GM12873 (cell line): ENCODE data around the gene GAGE2A.
"Not testable (repeated sequence)": the region's sequence is repeated elsewhere in the genome, so short reads cannot be mapped to it uniquely, and the experiment has no call there.

Source experiments
- TF ChIP-seq, protein P1 (sequence below): IDR thresholded peaks from 2 replicates; pipeline ENCODE4 v1.5.1; 2012; ENCODE audit warnings: low read depth, mild to moderate bottlenecking, moderate library complexity, low read length, control low read depth; ENCODE audit not compliant: insufficient read depth; ENCODE audit errors: missing control alignments

Gene GAGE2A, protein sequence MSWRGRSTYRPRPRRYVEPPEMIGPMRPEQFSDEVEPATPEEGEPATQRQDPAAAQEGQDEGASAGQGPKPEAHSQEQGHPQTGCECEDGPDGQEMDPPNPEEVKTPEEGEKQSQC

DNA sequence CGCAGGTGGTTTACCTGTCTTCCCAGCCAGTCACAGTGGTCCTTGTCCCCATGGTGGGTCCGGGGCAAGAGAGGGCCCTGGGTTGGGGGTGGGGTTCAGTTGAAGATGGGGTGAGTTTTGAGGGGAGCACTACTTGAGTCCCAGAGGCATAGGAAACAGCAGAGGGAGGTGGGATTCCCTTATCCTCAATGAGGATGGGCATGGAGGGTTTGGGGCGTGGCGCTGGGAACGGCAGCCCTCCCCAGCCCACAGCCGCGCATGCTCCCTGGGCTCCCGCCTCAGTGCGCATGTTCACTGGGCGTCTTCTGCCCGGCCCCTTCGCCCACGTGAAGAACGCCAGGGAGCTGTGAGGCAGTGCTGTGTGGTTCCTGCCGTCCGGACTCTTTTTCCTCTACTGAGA is at the start of gene GAGE2A:
GAGE2A (plus strand) TSS at position 301 of the 400 bp plus-strand sequence. CDS start 1,155 bp downstream, outside the sequence.
- TF ChIP-seq, protein P1, sequence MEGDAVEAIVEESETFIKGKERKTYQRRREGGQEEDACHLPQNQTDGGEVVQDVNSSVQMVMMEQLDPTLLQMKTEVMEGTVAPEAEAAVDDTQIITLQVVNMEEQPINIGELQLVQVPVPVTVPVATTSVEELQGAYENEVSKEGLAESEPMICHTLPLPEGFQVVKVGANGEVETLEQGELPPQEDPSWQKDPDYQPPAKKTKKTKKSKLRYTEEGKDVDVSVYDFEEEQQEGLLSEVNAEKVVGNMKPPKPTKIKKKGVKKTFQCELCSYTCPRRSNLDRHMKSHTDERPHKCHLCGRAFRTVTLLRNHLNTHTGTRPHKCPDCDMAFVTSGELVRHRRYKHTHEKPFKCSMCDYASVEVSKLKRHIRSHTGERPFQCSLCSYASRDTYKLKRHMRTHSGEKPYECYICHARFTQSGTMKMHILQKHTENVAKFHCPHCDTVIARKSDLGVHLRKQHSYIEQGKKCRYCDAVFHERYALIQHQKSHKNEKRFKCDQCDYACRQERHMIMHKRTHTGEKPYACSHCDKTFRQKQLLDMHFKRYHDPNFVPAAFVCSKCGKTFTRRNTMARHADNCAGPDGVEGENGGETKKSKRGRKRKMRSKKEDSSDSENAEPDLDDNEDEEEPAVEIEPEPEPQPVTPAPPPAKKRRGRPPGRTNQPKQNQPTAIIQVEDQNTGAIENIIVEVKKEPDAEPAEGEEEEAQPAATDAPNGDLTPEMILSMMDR = not testable (repeated sequence)

DNA sequence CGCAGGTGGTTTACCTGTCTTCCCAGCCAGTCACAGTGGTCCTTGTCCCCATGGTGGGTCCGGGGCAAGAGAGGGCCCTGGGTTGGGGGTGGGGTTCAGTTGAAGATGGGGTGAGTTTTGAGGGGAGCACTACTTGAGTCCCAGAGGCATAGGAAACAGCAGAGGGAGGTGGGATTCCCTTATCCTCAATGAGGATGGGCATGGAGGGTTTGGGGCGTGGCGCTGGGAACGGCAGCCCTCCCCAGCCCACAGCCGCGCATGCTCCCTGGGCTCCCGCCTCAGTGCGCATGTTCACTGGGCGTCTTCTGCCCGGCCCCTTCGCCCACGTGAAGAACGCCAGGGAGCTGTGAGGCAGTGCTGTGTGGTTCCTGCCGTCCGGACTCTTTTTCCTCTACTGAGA is 47.9 kb upstream of the GAGE2A start, which contains the start of gene GAGE12D:
GAGE12D (plus strand) TSS at position 301 of the 400 bp plus-strand sequence. CDS start 1,155 bp downstream, outside the sequence.
- TF ChIP-seq, protein P1 = not testable (repeated sequence)

DNA sequence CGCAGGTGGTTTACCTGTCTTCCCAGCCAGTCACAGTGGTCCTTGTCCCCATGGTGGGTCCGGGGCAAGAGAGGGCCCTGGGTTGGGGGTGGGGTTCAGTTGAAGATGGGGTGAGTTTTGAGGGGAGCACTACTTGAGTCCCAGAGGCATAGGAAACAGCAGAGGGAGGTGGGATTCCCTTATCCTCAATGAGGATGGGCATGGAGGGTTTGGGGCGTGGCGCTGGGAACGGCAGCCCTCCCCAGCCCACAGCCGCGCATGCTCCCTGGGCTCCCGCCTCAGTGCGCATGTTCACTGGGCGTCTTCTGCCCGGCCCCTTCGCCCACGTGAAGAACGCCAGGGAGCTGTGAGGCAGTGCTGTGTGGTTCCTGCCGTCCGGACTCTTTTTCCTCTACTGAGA is 38.3 kb upstream of the GAGE2A start, which contains the start of gene GAGE12E:
GAGE12E (plus strand) TSS at position 301 of the 400 bp plus-strand sequence. CDS start 1,155 bp downstream, outside the sequence.
- TF ChIP-seq, protein P1 = not testable (repeated sequence)

DNA sequence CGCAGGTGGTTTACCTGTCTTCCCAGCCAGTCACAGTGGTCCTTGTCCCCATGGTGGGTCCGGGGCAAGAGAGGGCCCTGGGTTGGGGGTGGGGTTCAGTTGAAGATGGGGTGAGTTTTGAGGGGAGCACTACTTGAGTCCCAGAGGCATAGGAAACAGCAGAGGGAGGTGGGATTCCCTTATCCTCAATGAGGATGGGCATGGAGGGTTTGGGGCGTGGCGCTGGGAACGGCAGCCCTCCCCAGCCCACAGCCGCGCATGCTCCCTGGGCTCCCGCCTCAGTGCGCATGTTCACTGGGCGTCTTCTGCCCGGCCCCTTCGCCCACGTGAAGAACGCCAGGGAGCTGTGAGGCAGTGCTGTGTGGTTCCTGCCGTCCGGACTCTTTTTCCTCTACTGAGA is 28.8 kb upstream of the GAGE2A start, which contains the start of gene GAGE12F:
GAGE12F (plus strand) TSS at position 301 of the 400 bp plus-strand sequence. CDS start 1,155 bp downstream, outside the sequence.
- TF ChIP-seq, protein P1 = not testable (repeated sequence)

DNA sequence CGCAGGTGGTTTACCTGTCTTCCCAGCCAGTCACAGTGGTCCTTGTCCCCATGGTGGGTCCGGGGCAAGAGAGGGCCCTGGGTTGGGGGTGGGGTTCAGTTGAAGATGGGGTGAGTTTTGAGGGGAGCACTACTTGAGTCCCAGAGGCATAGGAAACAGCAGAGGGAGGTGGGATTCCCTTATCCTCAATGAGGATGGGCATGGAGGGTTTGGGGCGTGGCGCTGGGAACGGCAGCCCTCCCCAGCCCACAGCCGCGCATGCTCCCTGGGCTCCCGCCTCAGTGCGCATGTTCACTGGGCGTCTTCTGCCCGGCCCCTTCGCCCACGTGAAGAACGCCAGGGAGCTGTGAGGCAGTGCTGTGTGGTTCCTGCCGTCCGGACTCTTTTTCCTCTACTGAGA is 19.2 kb upstream of the GAGE2A start, which contains the start of gene GAGE12G:
GAGE12G (plus strand) TSS at position 301 of the 400 bp plus-strand sequence. CDS start 1,155 bp downstream, outside the sequence.
- TF ChIP-seq, protein P1 = not testable (repeated sequence)

DNA sequence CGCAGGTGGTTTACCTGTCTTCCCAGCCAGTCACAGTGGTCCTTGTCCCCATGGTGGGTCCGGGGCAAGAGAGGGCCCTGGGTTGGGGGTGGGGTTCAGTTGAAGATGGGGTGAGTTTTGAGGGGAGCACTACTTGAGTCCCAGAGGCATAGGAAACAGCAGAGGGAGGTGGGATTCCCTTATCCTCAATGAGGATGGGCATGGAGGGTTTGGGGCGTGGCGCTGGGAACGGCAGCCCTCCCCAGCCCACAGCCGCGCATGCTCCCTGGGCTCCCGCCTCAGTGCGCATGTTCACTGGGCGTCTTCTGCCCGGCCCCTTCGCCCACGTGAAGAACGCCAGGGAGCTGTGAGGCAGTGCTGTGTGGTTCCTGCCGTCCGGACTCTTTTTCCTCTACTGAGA is 9.6 kb upstream of the GAGE2A start, which contains the start of gene GAGE12H:
GAGE12H (plus strand) TSS at position 301 of the 400 bp plus-strand sequence. CDS start 1,155 bp downstream, outside the sequence.
- TF ChIP-seq, protein P1 = not testable (repeated sequence)

DNA sequence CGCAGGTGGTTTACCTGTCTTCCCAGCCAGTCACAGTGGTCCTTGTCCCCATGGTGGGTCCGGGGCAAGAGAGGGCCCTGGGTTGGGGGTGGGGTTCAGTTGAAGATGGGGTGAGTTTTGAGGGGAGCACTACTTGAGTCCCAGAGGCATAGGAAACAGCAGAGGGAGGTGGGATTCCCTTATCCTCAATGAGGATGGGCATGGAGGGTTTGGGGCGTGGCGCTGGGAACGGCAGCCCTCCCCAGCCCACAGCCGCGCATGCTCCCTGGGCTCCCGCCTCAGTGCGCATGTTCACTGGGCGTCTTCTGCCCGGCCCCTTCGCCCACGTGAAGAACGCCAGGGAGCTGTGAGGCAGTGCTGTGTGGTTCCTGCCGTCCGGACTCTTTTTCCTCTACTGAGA is 9.4 kb downstream of the GAGE2A start, which contains the start of gene GAGE1:
GAGE1 (plus strand) TSS at position 301 of the 400 bp plus-strand sequence. CDS start 1,155 bp downstream, outside the sequence.
- TF ChIP-seq, protein P1 = not testable (repeated sequence)
